ENCODE data around the gene SPDYE3. TPM values are rescaled to one million over a fixed set of nuclear protein-coding genes. Genes with fewer than 3 reads are reported as not detected.
"Not testable (repeated sequence)": the region's sequence is repeated elsewhere in the genome, so short reads cannot be mapped to it uniquely, and the experiment has no call there.

SPDYE3 gene
- total and polyA plus RNA-seq, 4 donors = not detected

DNA sequence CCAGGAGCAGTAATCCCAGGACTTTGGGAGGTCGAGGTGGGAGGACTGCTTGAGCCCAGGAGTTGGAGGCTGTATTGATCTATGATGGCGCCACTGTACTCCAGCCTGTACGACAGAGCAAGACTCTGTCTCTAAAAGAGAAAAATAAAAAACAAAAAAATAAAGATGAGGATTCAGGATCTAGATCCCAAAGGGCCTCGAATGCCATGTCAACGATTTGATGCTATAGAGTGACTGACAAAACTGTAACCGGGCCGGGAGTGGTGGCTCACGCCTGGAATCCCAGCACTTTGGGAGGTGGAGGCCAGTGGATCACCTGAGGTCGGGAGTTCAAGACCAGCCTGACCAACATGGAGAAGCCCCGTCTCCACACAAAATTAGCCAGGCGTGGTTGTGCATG, 38.6 kb upstream of the SPDYE3 start:
- H3K36me3 ChIP-seq (ENCODE audit: control insufficient read depth in 1 of 2, insufficient read depth in 2 of 2, low read length in 1 of 2); H3K27me3 ChIP-seq (ENCODE audit: control insufficient read depth in 1 of 2, insufficient read depth in 2 of 2, low read length in 1 of 2); H3K4me3 ChIP-seq (ENCODE audit: low read length in 2 of 2); H3K4me1 ChIP-seq (ENCODE audit: control insufficient read depth in 1 of 2, insufficient read depth in 2 of 2, low read length in 2 of 2); H3K9me3 ChIP-seq (ENCODE audit: control insufficient read depth, low read length); intact Hi-C loops (cut with DNase I); H3K27ac ChIP-seq (ENCODE audit: low read depth in 1 of 2, low read length in 2 of 2); ATAC-seq (ENCODE audit: low FRiP score); DNase-seq: not testable (repeated sequence)
- 95 to 96% methylated on average over 11 of the region's 11 CpGs for WGBS, 2 donors

DNA sequence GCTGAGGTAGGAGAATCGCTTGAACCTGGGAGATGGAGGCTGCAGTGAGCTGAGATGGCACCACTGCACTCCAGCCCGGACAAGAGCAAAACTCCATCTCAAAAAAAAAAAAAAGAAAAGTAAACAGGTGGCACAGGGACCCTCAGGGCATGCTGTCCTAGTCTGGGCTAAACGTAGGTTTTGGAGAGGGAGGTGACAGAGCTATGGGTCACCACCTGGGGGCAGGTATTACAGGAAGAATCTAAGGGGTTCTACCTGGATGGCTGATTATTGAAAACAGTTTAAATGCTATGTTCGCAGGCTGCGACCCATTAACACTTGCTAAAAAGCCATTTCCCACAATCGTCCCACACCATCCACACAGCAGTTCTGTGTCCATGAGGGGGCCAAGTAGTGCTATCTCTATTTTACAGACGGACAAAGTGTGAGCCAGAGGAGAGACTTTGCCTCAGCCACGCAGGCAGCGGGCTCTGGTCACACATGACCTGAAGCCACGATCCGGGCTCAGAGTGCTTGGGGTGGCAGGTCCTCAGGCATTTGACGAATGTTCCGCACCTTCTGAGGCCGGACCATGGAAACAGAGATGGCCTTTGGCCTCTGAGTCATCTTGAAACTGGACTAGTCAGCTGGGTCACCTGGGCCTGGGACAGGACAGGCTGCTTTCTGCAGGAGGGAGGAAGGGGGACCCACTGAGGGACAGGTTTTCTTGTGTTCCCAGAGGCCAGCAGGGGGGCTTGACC, 38.0 kb upstream of the SPDYE3 start:
- H3K9me3 ChIP-seq (ENCODE audit: control insufficient read depth, low read length); intact Hi-C loops (cut with DNase I); ATAC-seq (ENCODE audit: low FRiP score); H3K27me3 ChIP-seq (ENCODE audit: control insufficient read depth in 1 of 2, insufficient read depth in 2 of 2, low read length in 1 of 2); H3K27ac ChIP-seq (ENCODE audit: low read depth in 1 of 2, low read length in 2 of 2); H3K36me3 ChIP-seq (ENCODE audit: control insufficient read depth in 1 of 2, insufficient read depth in 2 of 2, low read length in 1 of 2); H3K4me3 ChIP-seq (ENCODE audit: low read length in 2 of 2); DNase-seq; H3K4me1 ChIP-seq (ENCODE audit: control insufficient read depth in 1 of 2, insufficient read depth in 2 of 2, low read length in 2 of 2): not testable (repeated sequence)
- 89 to 91% methylated on average over 14 of the region's 14 CpGs for WGBS, 2 donors

DNA sequence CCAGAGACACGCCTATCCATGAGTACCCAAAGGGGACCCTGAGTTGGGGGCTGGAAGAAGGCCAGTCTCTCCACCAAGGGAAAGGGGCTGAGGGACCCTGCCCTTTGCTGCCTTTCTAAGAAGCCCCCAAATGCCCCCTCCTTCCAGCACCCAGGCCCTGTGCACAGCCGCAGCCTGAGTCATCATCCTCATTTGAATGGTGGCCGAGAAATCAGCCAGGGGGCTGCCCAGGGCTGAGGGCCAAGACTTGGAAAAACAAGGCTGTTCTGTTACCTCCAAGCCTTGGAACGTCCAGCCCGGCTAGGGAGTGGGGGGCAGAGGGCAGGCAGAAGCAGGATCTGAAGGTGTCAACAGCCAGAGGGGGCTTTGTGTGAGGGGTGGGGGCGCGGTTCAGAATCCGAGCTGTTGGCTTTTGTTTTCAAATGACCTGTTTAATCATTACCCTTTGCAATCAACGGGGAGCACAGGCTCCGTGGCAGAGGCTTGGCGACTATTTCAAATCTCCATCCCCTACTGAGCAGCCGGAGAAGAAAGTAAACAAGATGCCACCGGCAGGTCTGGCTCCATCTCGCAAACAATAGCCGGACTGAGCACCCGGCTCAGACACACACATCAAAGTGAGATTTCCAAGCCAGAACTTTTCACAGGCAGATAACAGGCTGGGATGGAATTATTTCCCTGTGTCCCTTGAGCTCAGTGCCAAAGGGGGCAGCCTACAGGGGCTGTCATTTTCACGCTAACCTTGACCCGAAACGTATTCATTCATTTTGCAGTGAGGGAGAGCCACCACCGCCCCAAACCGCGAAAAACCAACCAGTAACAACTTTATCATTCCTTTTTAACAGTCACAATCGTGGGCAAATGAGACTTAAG, 37.2 kb upstream of the SPDYE3 start:
- intact Hi-C loops (cut with DNase I); H3K27me3 ChIP-seq (ENCODE audit: control insufficient read depth in 1 of 2, insufficient read depth in 2 of 2, low read length in 1 of 2); H3K4me3 ChIP-seq (ENCODE audit: low read length in 2 of 2); H3K27ac ChIP-seq (ENCODE audit: low read depth in 1 of 2, low read length in 2 of 2); H3K4me1 ChIP-seq (ENCODE audit: control insufficient read depth in 1 of 2, insufficient read depth in 2 of 2, low read length in 2 of 2); DNase-seq; H3K36me3 ChIP-seq (ENCODE audit: control insufficient read depth in 1 of 2, insufficient read depth in 2 of 2, low read length in 1 of 2); H3K9me3 ChIP-seq (ENCODE audit: control insufficient read depth, low read length); ATAC-seq (ENCODE audit: low FRiP score): not testable (repeated sequence)
- 2 to 6% methylated on average over 13 to 17 of the region's 23 CpGs for WGBS, 2 donors

DNA sequence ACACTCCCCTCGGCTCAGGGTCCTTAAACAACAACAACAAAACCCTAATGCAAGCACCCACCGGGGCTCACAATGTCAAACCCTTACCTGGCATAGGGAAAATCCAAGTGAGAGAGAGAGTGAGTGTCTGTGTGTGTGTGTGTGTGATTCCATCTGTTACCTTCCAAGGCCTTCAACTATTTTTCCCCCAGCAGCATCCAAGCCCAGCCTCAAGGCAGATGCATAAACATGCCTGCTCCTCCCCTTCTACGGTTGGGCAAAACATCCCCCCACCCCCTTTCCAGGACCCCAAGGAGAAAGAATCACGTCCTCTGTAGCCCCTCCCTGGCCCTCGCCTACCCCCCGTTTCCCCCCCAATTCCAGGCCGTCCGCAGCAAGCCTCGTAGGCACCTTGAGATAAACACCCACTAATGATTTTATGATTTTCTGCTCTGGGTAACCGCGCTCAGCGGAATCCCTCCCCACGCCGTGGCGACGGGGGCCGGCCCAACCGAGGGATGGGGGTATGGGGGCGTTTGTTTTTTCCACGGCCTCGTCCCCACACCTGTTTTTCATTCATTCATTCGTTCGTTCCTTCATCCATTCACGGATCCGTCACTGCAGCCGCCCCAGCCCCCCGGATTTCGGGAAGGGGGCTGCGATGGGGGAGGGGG, 36.4 kb upstream of the SPDYE3 start:
- ATAC-seq (ENCODE audit: low FRiP score); H3K36me3 ChIP-seq (ENCODE audit: control insufficient read depth in 1 of 2, insufficient read depth in 2 of 2, low read length in 1 of 2); DNase-seq; intact Hi-C loops (cut with DNase I); H3K27ac ChIP-seq (ENCODE audit: low read depth in 1 of 2, low read length in 2 of 2); H3K9me3 ChIP-seq (ENCODE audit: control insufficient read depth, low read length); H3K27me3 ChIP-seq (ENCODE audit: control insufficient read depth in 1 of 2, insufficient read depth in 2 of 2, low read length in 1 of 2); H3K4me1 ChIP-seq (ENCODE audit: control insufficient read depth in 1 of 2, insufficient read depth in 2 of 2, low read length in 2 of 2): not testable (repeated sequence)
- WGBS, 2 donors = 1 to 2% methylated on average over 25 to 29 of the region's 29 CpGs
- H3K4me3 ChIP-seq (ENCODE audit: low read length in 2 of 2) = peak overlapping the region; percentile 58 to 86

DNA sequence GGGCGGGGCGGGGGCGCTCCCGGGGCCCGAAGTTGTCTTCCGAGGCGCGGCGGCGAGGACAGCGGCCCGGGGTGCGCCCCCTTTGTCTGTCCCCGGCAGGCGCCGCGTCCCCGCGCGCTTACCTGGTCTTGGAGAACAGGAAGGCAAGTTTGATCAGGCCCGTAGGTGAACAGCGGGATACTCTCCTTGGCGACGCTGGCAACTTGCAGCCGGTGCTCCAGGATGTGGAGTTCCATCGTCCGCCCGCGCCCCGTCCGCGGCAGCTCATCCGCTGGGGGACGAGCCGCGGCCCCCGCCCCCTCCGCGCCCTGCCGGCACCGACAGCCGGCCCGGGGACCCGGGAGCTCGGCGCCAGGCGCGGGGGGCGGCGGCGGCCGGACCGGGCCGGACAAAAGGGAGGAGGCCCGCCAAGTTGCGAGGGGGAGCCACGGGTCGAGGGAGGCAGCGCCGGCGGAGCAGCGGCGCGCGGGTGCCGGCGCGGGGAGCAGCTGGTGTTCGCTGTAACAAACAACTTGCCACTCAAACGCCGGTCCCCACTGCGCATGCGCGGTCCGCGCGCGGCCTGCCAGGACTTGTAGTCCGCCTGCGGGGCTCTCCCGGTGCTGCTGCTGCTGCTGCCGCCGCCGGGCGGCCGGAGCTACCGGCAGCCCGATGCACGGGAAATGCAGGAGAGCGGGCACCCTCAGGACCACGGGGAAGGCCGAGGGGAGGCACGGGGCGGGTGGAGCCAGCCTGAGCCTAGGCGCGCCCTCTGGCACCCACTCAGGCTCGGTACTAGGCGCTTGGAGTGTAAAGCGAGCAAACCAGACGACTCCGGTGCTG, 35.6 kb upstream of the SPDYE3 start:
- Histone ChIP-seq H3K4me1 (ENCODE audit: control insufficient read depth in 1 of 2, insufficient read depth in 2 of 2, low read length in 2 of 2) (no peaks in the 10 kb centered on the region), H3K27ac (ENCODE audit: low read depth in 1 of 2, low read length in 2 of 2) (no peak overlapping the region), H3K9me3 (ENCODE audit: control insufficient read depth, low read length) (no peaks in the 10 kb centered on the region), H3K36me3 (ENCODE audit: control insufficient read depth in 1 of 2, insufficient read depth in 2 of 2, low read length in 1 of 2) (no peaks in the 10 kb centered on the region), H3K4me3 (ENCODE audit: low read length in 2 of 2) (peak overlapping the region; percentile 58 to 86), H3K27me3 (ENCODE audit: control insufficient read depth in 1 of 2, insufficient read depth in 2 of 2, low read length in 1 of 2) (no peaks in the 10 kb centered on the region)
- peak; percentile 99 to 100 for DNase-seq
- WGBS, 2 donors = 0% methylated on average over 60 to 101 of the region's 101 CpGs
- intact Hi-C loops (cut with DNase I) = no loop called here
- peak; percentile 94 for ATAC-seq (ENCODE audit: low FRiP score)

DNA sequence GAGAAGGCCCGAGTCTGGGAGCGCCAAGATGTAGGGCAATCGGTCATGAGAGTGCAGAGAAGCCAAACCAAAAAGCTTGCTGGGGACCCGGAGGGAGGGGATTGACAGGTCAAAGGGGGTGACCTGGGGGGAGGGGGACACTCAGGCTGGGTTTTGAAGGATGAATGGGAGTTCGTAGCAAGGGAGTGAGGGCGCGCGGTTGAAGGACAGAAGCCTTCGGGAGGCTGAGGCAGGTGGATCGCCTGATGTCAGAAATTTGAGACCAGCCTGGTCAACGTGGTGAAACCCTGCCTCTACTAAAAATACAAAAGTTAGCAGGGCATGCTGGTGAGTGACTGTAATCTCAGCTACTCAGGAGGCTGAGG, 35.0 kb upstream of the SPDYE3 start:
- 29 to 31% methylated on average over 11 of the region's 11 CpGs for WGBS, 2 donors
- H3K4me3 ChIP-seq (ENCODE audit: low read length in 2 of 2) = peak overlapping the region in 1 of 2 donors; percentile 86
- H3K27me3 ChIP-seq (ENCODE audit: control insufficient read depth in 1 of 2, insufficient read depth in 2 of 2, low read length in 1 of 2); H3K27ac ChIP-seq (ENCODE audit: low read depth in 1 of 2, low read length in 2 of 2); DNase-seq; ATAC-seq (ENCODE audit: low FRiP score); H3K4me1 ChIP-seq (ENCODE audit: control insufficient read depth in 1 of 2, insufficient read depth in 2 of 2, low read length in 2 of 2); intact Hi-C loops (cut with DNase I); H3K9me3 ChIP-seq (ENCODE audit: control insufficient read depth, low read length); H3K36me3 ChIP-seq (ENCODE audit: control insufficient read depth in 1 of 2, insufficient read depth in 2 of 2, low read length in 1 of 2): not testable (repeated sequence)

DNA sequence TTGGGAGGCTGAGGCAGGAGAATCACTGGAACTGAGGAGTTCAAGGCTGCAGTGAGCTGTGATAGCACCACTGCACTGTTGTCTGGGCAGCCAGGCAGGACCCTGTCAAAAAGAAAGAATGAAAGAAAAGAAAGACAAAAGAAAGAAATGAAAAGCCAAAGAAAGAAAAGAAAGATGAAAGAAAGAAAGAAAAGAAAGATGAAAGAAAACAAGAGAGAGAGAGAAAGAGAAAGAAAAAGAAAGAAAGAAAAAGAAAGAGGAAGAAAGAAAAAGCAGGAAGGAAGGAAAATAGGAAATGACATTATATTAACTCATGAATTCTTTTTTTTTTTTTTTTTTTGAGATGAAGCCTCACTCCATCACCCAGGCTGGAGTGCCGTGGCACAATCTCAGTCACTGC, 32.4 kb upstream of the SPDYE3 start:
- H3K36me3 ChIP-seq (ENCODE audit: control insufficient read depth in 1 of 2, insufficient read depth in 2 of 2, low read length in 1 of 2) = no peaks in the 10 kb centered on the region
- 85 to 87% methylated on average over 1 of the region's 1 CpG for WGBS, 2 donors
- no peaks in the 10 kb centered on the region for H3K27me3 ChIP-seq (ENCODE audit: control insufficient read depth in 1 of 2, insufficient read depth in 2 of 2, low read length in 1 of 2)
- H3K4me1 ChIP-seq (ENCODE audit: control insufficient read depth in 1 of 2, insufficient read depth in 2 of 2, low read length in 2 of 2) = no peaks in the 10 kb centered on the region
- intact Hi-C loops (cut with DNase I) = no loop called here
- DNase-seq (no peak), ATAC-seq (ENCODE audit: low FRiP score) (no peak)
- H3K4me3 ChIP-seq (ENCODE audit: low read length in 2 of 2) = no peak overlapping the region
- H3K9me3 ChIP-seq (ENCODE audit: control insufficient read depth, low read length) = no peaks in the 10 kb centered on the region
- no peak overlapping the region for H3K27ac ChIP-seq (ENCODE audit: low read depth in 1 of 2, low read length in 2 of 2)

DNA sequence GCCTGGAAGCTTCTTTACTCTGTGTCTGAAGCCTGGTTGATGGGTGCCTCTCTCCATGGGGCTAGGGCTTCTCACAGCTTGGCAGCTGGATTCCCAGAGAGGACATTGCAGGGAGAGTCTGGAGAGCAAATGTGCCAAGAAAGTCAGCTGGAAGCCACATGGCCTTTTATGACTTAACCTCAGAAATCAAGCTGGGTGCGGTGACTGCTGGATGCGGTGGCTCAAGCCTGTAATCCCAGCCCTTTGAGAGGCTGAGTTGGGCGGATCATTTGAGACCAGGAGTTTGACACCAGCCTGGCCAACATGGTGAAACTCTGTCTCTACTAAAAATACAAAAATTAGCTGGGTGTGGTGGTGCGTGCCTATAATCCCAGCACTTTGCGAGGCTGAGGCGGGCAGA, 31.4 kb upstream of the SPDYE3 start:
- H3K36me3 ChIP-seq (ENCODE audit: control insufficient read depth in 1 of 2, insufficient read depth in 2 of 2, low read length in 1 of 2); DNase-seq; H3K4me3 ChIP-seq (ENCODE audit: low read length in 2 of 2); intact Hi-C loops (cut with DNase I); H3K27ac ChIP-seq (ENCODE audit: low read depth in 1 of 2, low read length in 2 of 2); ATAC-seq (ENCODE audit: low FRiP score); H3K9me3 ChIP-seq (ENCODE audit: control insufficient read depth, low read length); H3K27me3 ChIP-seq (ENCODE audit: control insufficient read depth in 1 of 2, insufficient read depth in 2 of 2, low read length in 1 of 2); H3K4me1 ChIP-seq (ENCODE audit: control insufficient read depth in 1 of 2, insufficient read depth in 2 of 2, low read length in 2 of 2): not testable (repeated sequence)
- 96 to 98% methylated on average over 6 of the region's 6 CpGs for WGBS, 2 donors

Measured in aorta (tissue), 5 donors.